Loucy (cell line): ENCODE measurements around the gene LEF1.

Experiments used
- EZH2phosphoT487 ChIP-seq: fragments of 200-600 bp; IDR thresholded peaks from 2 replicates; pipeline ENCODE4 v1.6.1; 2018; ENCODE audit warnings: antibody characterized with exemption, mild to moderate bottlenecking, moderate library complexity, borderline replicate concordance
- TF ChIP-seq, protein P1 (sequence below): fragments of 200-600 bp; sonication (generic); conservative IDR thresholded peaks from 2 replicates; pipeline ENCODE4 v1.5.1; 2014; ENCODE audit warnings: mild to moderate bottlenecking, antibody characterized with exemption, low read length

DNA sequence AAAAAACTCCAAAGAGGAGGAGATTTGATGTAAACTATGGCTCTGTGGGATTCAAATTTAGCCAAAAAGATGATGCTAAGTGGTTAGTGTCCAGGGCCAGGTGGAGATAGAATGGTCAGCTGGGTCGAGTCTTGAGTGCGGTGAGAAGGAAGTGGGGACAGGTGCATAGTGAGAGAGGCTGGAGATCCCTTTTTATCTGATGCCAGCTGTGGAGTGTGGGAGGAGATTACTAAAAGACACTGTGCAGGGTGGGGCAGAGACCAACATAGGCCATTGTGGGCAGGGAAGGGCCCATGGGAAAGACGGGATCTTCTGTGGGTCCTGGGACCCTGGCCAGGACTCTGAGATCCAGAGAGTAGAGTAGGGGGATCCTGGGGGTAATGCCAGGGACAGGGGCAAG lies 34.6 kb upstream of the LEF1 start:
- TF ChIP-seq, protein P1, sequence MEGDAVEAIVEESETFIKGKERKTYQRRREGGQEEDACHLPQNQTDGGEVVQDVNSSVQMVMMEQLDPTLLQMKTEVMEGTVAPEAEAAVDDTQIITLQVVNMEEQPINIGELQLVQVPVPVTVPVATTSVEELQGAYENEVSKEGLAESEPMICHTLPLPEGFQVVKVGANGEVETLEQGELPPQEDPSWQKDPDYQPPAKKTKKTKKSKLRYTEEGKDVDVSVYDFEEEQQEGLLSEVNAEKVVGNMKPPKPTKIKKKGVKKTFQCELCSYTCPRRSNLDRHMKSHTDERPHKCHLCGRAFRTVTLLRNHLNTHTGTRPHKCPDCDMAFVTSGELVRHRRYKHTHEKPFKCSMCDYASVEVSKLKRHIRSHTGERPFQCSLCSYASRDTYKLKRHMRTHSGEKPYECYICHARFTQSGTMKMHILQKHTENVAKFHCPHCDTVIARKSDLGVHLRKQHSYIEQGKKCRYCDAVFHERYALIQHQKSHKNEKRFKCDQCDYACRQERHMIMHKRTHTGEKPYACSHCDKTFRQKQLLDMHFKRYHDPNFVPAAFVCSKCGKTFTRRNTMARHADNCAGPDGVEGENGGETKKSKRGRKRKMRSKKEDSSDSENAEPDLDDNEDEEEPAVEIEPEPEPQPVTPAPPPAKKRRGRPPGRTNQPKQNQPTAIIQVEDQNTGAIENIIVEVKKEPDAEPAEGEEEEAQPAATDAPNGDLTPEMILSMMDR, result no peak
- TF ChIP-seq EZH2phosphoT487, result no peak
